Activated T-cell treated with anti-CD3 and anti-CD28 coated beads, Interleukin-2, amount 50 U/mL, for 24 hours (primary cell): ENCODE data around the gene GPR4.

ENCODE experiments used
- DNase-seq: peaks from one replicate; pipeline ENCODE4 v3.0.0-alpha.2; 2020
- H3K27ac Mint-ChIP-seq: 2 replicates; pipeline ENCODE4 v1.8.0; 2020; ENCODE audit warnings: mild to moderate bottlenecking, mixed read lengths
- H3K27me3 Mint-ChIP-seq: 2 replicates; pipeline ENCODE4 v1.8.0; 2020; ENCODE audit warnings: mixed read lengths
- H3K36me3 Mint-ChIP-seq: 2 replicates; pipeline ENCODE4 v1.8.0; 2020; ENCODE audit warnings: low read depth, mixed read lengths
- H3K4me1 Mint-ChIP-seq: 2 replicates; pipeline ENCODE4 v1.8.0; 2020; ENCODE audit warnings: low read depth, mixed read lengths
- H3K4me3 Mint-ChIP-seq: 2 replicates; pipeline ENCODE4 v1.8.0; 2020; ENCODE audit warnings: mild to moderate bottlenecking, moderate library complexity, mixed read lengths
- H3K9me3 Mint-ChIP-seq: 2 replicates; pipeline ENCODE4 v1.8.0; 2020; ENCODE audit warnings: mixed read lengths

The GPR4 gene

DNA sequence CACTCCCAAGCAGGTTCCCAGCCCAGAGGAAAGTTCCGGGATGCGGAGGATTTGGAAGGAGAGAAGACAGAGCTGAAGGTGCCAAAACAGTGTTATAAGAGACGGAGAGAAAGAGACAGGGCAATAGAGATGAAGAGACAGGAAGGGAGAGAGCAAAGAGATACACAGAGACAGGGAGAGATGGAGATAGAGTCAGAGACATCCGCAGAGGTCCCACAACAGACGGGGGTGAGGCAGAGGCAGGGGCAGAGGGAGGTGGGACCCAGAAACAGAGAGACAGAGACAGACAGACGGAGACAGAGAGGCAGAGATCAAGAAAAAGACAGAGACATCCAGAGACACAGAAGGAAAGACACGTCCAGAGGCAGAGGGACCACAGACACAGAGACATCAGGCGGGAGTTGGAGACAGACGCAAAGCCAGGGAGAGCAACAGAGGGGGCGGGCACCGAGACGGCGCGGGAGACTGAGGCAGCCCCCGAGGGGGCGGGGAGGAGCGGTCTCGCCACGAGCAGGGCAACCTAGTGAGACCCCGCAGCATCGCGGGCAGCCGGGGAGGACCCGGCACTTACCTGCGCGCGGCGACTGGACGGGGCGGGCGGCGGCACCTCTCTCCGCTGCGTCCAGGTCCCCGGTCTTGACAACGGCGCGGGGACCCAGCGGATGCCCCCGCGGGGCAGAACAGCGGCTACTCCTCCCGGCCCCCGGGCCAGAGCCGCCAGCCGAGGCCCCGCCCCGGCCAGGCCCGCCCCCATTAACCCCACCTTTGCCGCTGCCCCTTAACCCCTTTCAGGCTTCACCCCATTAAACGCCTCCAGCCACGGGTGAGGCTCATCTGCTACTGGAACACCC, at the start of gene GPR4:
TSS of gene GPR4 (minus strand) at position 689 of the 851 bp plus-strand sequence. CDS start 10,346 bp downstream, outside the sequence.
- DNase-seq = no peak
- H3K4me3 Mint-ChIP-seq = no peak within 1 kb of the TSS
- no peaks in the 10 kb centered on the region for H3K9me3 Mint-ChIP-seq
- H3K4me1 Mint-ChIP-seq = peaks cover 32% of the 10 kb centered on the region
- no peaks in the 10 kb centered on the region for H3K36me3 Mint-ChIP-seq
- peaks cover 67% of the 10 kb centered on the region for H3K27me3 Mint-ChIP-seq
- H3K27ac Mint-ChIP-seq = no peak within 1 kb of the TSS

DNA sequence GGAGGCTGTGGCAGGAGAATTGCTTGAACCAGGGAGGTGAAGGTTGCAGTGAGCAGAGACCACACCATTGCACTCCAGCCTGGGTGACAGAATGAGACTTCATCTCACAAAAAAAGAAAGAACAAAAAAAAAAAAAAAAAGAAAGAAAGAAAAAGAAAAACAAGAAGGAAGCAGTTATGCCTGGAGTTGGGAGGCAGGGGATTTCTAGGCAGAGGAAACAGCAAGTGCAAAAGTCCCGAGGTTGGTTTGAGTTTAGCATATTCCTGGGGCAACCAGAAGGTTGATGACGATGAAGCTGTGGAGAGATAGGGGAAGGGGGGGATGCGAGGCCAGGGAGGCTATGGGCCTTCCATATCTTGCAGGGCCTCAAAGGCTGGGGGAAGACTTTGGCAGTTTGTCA, 48.7 kb upstream of the GPR4 start:
- H3K27me3 Mint-ChIP-seq = peaks cover 5% of the 10 kb centered on the region
- H3K4me1 Mint-ChIP-seq = peaks cover 9% of the 10 kb centered on the region
- no peak overlapping the region for H3K27ac Mint-ChIP-seq
- H3K9me3 Mint-ChIP-seq = no peaks in the 10 kb centered on the region
- H3K4me3 Mint-ChIP-seq = no peak overlapping the region
- no peak for DNase-seq
- H3K36me3 Mint-ChIP-seq = no peaks in the 10 kb centered on the region

DNA sequence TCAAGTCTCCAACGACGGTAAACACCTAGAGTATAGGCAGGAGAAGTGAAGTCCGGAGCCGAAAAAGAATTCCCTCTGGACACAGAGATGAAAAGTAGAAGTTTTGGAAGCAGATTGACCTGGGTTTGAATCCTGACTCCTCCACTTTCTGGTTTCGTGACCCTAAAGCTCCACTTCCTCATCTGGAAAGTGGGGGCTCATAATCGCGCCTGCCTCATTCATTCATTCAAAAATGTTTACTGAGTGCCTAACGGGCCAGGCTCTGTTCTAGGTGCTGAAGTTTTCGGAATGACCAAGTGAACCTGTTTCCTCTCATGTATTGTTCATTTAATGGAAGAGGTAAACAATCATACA, 44.3 kb upstream of the GPR4 start:
- Mint-ChIP-seq H3K4me3 (peak overlapping the region; percentile 76), H3K36me3 (peaks cover 8% of the 10 kb centered on the region), H3K4me1 (peaks cover 35% of the 10 kb centered on the region), H3K27me3 (peaks cover 5% of the 10 kb centered on the region), H3K9me3 (peaks cover under 1% of the 10 kb centered on the region), H3K27ac (peak overlapping the region; percentile 77)
- DNase-seq = no peak

DNA sequence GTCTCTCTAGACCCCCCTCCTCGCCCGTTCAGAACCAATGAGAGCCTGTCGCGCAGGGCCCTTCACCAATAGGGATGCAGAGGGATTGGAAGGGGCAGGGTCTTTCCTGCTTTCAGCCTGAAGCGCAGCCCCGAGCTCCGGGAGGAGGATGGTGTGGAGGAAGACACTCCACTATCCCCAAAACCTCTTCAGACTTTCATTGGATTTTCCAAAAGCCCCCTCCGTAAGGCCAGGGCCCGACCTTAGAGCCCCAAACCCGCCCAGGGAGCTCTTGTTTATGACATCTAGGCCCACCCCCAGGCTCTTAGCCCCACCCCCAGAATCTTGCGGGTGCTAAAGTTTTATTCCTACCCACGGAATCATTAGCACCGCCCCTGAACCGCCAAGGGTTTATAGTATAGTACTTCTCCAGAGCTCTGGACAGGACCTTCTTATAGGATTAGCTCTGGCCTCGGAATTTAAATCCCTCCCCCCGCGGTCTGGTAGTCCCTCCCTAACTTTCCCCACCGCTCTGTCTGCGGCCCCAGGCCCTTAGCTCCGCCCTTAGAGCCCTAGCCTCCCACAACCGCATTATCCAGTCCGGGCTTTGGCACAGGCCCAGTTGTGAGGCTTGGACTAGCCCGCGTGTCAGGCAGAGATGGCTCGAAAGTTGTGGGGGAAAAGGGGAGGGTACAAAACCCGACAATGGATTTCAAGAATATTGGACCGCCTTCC, 43.8 kb upstream of the GPR4 start:
- Mint-ChIP-seq H3K27ac (peak overlapping the region; percentile 77), H3K4me3 (peak overlapping the region; percentile 76), H3K4me1 (peaks cover 40% of the 10 kb centered on the region), H3K36me3 (peaks cover 13% of the 10 kb centered on the region), H3K27me3 (peaks cover 5% of the 10 kb centered on the region), H3K9me3 (peaks cover 3% of the 10 kb centered on the region)
- peak; percentile 86 for DNase-seq

DNA sequence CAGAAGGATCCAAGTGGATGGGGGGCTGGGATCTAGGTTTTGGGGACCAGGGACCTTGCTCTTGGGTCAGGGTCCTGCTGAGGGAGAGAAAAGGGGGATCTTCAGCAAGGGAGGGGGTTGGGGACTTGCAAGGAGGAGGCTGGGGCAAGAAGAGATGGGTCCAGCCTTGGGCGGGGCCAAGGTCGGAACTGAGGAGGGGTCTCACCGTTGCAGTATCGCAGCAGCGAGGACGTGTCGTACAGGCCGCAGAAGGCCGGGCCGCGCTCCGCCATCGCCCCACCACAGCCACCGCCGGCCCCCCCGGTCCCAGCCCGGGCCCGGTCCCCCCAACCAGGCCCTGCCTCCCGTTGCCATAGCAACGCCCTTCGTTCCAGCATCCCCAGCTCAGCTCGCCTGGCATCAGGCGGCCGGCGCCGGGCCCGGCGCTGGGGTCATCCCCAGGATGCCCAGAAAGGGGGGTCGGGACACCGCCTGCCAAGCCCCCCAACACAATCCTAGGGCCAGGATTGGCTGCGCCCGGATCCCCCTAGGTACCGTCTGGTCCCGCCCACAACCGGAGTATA, 43.1 kb upstream of the GPR4 start:
- peaks cover 17% of the 10 kb centered on the region for H3K36me3 Mint-ChIP-seq

DNA sequence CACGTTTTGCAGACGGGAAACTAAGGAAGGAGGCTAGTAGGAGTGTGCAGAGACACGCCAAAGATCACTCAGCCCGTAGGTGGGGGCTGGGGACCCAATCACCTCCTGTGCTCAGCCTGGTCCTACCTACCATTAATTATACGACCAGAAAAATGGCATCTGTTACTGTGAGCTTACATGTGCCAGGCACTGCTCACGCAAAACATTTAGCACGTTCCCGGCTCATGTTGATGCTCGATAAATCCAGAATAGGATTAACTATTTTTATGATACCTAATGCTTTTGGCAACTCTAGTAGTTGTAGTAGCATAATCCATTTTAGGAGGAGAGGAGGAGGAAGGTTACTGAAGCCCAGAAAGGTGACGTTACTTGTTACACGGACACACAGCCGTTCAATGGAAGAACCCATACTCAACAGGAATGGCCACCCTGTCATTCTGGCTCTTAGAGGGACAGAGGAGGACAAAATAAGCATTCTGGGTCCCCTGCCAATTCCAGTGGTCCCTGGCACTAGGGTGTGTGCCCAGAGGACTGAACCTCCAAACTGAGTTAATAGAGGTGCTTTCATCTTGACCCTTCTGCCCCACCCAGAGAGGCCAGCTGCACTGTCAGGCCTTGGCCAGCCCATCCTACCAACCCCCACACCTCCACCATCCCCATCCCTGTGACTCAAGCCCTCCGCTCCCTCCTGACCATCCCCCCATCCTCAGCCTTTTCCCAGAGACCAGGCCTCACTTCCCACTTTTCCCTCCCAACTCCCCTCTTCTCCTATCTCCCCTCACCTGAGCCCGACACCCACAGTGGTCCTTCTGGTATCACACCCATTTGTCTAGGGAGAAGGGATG, 42.1 kb upstream of the GPR4 start:
- Mint-ChIP-seq H3K4me3 (peak overlapping the region; percentile 92), H3K4me1 (peaks cover 46% of the 10 kb centered on the region), H3K27me3 (peaks cover 5% of the 10 kb centered on the region), H3K27ac (peak overlapping the region; percentile 98), H3K36me3 (peaks cover 21% of the 10 kb centered on the region), H3K9me3 (peaks cover 3% of the 10 kb centered on the region)
- DNase-seq = no peak

More for the DNA sequence above, 43.1 kb upstream of the GPR4 start:
- Mint-ChIP-seq H3K4me1 (peaks cover 43% of the 10 kb centered on the region), H3K27ac (peak overlapping the region; percentile 77), H3K4me3 (peak overlapping the region; percentile 76), H3K27me3 (peaks cover 5% of the 10 kb centered on the region), H3K9me3 (peaks cover 3% of the 10 kb centered on the region)
- no peak for DNase-seq

DNA sequence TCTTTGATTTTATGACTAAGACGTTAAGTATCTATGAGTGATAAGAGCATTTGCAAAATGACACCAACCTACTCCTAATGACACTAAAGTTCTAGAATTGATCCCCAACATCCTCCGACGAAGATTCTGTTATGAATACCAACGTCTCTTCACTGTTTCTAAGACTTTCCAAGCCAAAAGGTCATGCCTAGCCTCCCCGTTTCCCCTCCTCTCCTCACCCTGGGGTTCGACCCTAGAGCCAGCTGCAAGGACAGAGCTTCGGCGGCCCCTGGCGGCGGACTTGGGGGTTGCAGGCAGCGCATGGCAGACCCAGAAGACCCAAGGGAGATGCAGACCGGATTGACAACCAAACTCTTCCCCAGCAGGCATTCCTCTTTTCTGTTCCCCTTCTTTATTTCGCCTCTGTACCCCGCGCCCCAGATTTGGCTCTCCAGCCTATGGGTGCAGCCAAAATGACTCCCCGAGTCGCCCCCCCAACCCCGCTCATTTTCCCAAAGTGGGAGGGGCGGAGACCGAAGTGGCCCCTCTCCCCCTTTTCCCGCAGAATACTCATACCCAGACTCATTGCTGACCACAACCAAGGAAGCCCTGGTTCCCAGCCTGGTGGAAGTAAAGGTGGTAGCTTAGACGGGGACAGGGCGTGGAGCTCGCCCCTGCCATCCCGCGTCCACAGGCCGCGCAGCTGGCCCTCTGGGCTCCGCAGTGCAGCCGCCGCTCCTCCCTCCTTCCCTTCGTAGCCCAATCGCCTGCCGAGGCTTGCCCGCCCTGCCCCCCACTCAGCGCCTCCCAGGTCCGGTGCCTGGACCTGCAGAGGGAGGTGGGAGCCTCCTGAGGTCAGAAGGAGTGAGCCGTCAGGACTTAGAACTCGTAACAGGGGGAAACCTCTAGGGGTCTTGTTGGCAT, 41.3 kb upstream of the GPR4 start:
- peak overlapping the region; percentile 92 for H3K4me3 Mint-ChIP-seq
- peaks cover 5% of the 10 kb centered on the region for H3K27me3 Mint-ChIP-seq
- H3K9me3 Mint-ChIP-seq = peaks cover 3% of the 10 kb centered on the region
- peaks cover 55% of the 10 kb centered on the region for H3K4me1 Mint-ChIP-seq
- H3K27ac Mint-ChIP-seq = peak overlapping the region; percentile 98
- peak; percentile 98 for DNase-seq
- peaks cover 29% of the 10 kb centered on the region for H3K36me3 Mint-ChIP-seq

DNA sequence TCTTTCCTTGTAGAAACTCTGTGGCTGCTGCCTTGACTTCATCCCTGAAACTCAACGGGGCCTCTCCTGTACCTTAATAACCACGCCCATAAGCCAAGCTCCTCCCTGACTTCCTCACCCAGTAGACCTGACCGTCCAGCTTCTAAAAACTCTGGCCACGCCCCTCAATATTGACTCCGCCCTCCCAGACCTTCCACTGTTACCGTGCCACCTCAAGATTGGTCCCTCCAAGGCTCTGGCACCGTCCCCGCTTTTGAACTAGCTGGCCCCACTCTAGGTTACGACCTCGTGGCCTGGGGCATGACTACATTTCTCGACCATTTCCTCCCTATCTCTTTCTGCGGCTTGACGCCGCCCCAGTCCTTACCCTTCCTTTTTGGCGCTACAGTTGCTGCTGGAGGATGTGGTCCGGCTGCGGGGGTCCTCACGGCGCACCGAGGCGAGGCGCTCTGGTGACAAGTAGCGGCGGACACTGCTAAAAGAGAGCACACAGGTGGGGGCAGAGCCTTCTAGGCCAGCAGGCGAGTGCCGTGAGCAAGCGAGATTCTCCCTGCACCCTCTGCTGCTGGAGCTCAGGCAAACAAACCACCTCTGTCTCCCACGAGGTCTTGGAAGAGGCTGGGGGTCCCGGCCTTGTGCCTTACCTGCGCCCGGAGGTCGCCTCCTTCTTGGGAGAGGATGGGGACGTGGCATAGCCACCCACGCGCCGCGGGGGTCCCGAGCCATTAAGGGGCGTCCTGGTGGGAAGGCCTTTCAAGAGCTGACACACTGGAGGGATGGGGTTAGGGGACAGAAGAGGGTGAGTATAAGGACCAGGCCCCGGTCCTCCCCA, 39.5 kb upstream of the GPR4 start:
- Mint-ChIP-seq H3K4me1 (peaks cover 57% of the 10 kb centered on the region), H3K27ac (peak overlapping the region; percentile 98), H3K4me3 (peak overlapping the region; percentile 92), H3K36me3 (peaks cover 44% of the 10 kb centered on the region), H3K27me3 (peaks cover 5% of the 10 kb centered on the region), H3K9me3 (peaks cover 3% of the 10 kb centered on the region)
- DNase-seq = peak; percentile 87

DNA sequence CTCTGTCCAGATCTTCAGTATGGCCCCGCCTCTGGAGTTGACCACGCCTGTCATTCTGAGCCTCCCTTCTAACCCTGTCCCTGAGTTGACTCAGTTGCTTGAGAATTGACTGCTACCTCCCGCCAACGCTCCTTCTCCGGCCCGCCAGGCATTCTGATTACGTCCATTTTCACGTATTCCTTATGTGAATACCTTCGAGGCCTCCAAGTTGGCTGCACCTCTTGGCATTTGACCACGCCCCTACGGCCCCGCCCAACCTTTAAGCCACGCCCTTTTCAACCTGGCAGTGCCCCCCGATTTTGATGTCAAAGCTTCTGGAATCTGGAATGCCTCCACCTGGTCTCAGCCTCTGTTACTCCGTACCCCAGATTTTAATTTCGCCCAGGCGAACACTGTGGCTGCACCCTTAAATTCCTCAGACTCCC, 38.8 kb upstream of the GPR4 start:
- Mint-ChIP-seq H3K27me3 (no peaks in the 10 kb centered on the region), H3K36me3 (peaks cover 50% of the 10 kb centered on the region), H3K27ac (peak overlapping the region; percentile 98), H3K4me1 (peaks cover 54% of the 10 kb centered on the region), H3K9me3 (peaks cover 3% of the 10 kb centered on the region), H3K4me3 (peak overlapping the region; percentile 92)
- peak; percentile 77 for DNase-seq

DNA sequence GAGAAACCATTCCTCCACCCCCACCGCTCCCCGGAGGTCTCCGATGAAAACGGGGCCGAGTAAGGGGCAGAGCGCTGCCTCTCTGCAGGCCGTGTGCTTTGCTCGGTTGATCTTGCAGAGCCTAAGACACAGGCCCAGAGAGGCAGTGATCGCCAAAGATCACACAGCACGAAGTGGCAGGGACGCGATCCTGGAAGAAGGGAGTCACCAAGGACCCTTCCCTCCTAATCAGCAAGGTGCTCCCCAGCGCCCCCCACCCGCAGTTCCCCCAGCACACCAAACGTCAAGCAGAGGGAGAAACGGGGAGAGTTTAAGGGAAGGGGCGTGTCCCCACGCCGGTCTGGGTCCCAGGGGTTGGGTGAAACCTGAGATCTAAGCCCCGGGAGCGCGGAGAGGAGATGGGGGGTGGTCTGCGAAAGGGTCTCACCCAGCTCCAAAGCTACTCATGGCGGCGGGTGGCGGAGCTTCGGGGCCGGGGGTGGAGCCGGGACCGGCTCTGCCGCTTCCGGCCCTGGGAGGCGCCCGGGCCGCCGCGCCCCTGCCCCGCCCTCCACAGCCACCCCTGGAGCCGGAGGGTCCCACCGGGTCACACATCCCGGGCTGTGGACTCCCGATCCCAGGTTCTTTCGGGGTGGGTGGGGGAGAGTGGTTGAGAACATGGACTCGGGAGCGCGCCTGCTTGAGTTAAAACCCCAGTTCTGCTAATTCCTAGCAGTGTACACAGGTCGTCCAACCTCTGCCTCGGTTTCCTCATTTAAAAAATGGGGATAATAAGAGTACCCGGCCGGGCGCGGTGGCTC, 37.1 kb upstream of the GPR4 start, which contains the start of gene EML2:
TSS of gene EML2 (minus strand) at position 468 of the 800 bp plus-strand sequence. CDS start at position 447, 21 bp downstream.
- DNase-seq = peak; percentile 76
- peaks cover 3% of the 10 kb centered on the region for H3K9me3 Mint-ChIP-seq
- H3K4me3 Mint-ChIP-seq = peak within 1 kb of the TSS; percentile 92
- peaks cover 43% of the 10 kb centered on the region for H3K4me1 Mint-ChIP-seq
- peaks cover 55% of the 10 kb centered on the region for H3K36me3 Mint-ChIP-seq
- no peaks in the 10 kb centered on the region for H3K27me3 Mint-ChIP-seq
- H3K27ac Mint-ChIP-seq = peak within 1 kb of the TSS; percentile 87

DNA sequence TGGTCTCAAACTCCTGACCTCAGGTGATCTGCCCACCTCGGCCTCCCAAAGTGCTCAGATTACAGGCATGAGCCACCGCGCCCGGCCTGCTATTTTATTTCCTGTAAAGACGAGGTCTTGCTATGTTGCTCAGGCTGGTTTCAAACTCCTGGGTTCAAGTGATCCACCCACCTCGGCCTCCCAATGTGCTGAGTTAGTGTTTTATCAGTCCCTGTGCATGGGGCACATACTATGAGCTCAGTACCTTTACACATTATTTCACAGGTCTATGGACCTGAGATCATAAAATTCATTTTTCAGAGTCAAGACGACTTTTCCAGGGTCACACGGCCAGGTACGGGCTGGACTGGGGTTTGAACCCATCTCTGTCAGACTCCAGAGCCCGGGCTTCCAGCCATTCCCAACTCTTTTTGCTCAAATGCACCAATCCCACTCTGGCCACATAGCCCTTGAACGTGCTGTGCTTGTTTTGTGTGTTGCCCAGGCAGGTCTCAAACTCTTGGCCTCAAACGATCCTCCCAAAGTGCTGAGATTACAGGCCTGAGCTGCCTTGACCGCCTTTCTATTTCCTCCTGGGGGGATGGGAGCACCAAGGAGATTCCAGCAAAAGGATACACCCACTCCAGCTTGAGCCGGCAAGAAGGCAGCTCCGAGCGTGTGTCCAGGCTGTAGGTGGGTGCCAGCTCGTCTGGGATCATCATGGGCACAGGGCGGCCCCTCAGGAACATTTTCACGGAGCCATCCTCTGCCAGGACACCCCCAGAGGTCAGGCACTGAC, 36.1 kb upstream of the GPR4 start:
- Mint-ChIP-seq H3K4me1 (peaks cover 34% of the 10 kb centered on the region), H3K4me3 (peak overlapping the region; percentile 92), H3K27me3 (no peaks in the 10 kb centered on the region), H3K27ac (no peak overlapping the region), H3K9me3 (peaks cover 3% of the 10 kb centered on the region), H3K36me3 (peaks cover 63% of the 10 kb centered on the region)
- DNase-seq = no peak
